ENCODE measurements around the gene ABHD6.

The ABHD6 gene

GRCh38 chr3:58230876-58231552, 6.6 kb upstream of the ABHD6 start:
- TF ChIP-seq USF1 (IDR thresholded peaks at IDR 0.05) (no peak), TAF1 (IDR thresholded peaks at IDR 0.05; ENCODE audit: low read depth) (no peak), YY1 (IDR thresholded peaks at IDR 0.05; ENCODE audit: low read depth) (no peak), EGR1 (IDR thresholded peaks at IDR 0.05) (no peak), MAX (IDR thresholded peaks at IDR 0.05) (no peak), TCF12 (IDR thresholded peaks at IDR 0.05; ENCODE audit: low read depth) (no peak), NFIC (IDR thresholded peaks at IDR 0.05) (no peak), RAD21 (IDR thresholded peaks at IDR 0.05; ENCODE audit: low read depth) (no peak), EP300 (IDR thresholded peaks at IDR 0.05; ENCODE audit: borderline replicate concordance) (no peak), TEAD4 (IDR thresholded peaks at IDR 0.05) (no peak), ZBTB7A (IDR thresholded peaks at IDR 0.05; ENCODE audit: low read depth) (no peak)

- TF ChIP-seq NFIC (IDR thresholded peaks at IDR 0.05) (no peak), MAX (IDR thresholded peaks at IDR 0.05) (no peak), CREB1 (IDR thresholded peaks at IDR 0.05; ENCODE audit: low read depth) (no peak), TEAD4 (IDR thresholded peaks at IDR 0.05) (no peak), ZBTB7A (IDR thresholded peaks at IDR 0.05; ENCODE audit: low read depth) (no peak), CEBPB (IDR thresholded peaks at IDR 0.05) (no peak), TAF1 (IDR thresholded peaks at IDR 0.05; ENCODE audit: low read depth) (no peak), YY1 (IDR thresholded peaks at IDR 0.05; ENCODE audit: low read depth) (no peak), EGR1 (IDR thresholded peaks at IDR 0.05) (no peak), REST (IDR thresholded peaks at IDR 0.05; ENCODE audit: low read depth) (no peak), RAD21 (IDR thresholded peaks at IDR 0.05; ENCODE audit: low read depth) (no peak), FOXM1 (IDR thresholded peaks at IDR 0.05; ENCODE audit: borderline replicate concordance, low read depth) (no peak), TCF12 (IDR thresholded peaks at IDR 0.05; ENCODE audit: low read depth) (no peak), USF1 (IDR thresholded peaks at IDR 0.05) (no peak), EP300 (IDR thresholded peaks at IDR 0.05; ENCODE audit: borderline replicate concordance) (no peak)
Measured at GRCh38 chr3:58231666-58232065, 5.9 kb upstream of the ABHD6 start.

GRCh38 chr3:58234516-58234931, 3.1 kb upstream of the ABHD6 start:
- TF ChIP-seq USF1 (IDR thresholded peaks at IDR 0.05): no peak
- no peak for TF ChIP-seq NFIC (IDR thresholded peaks at IDR 0.05)
- no peak for TF ChIP-seq ZBTB7A (IDR thresholded peaks at IDR 0.05; ENCODE audit: low read depth)

- TF ChIP-seq RAD21 (IDR thresholded peaks at IDR 0.05; ENCODE audit: low read depth): no peak
- TF ChIP-seq MAX (IDR thresholded peaks at IDR 0.05): no peak
- no peak for TF ChIP-seq CEBPB (IDR thresholded peaks at IDR 0.05)
- no peak for TF ChIP-seq EP300 (IDR thresholded peaks at IDR 0.05; ENCODE audit: borderline replicate concordance)
- no peak for TF ChIP-seq EGR1 (IDR thresholded peaks at IDR 0.05)
- no peak for TF ChIP-seq YY1 (IDR thresholded peaks at IDR 0.05; ENCODE audit: low read depth)
- no peak for TF ChIP-seq FOXM1 (IDR thresholded peaks at IDR 0.05; ENCODE audit: borderline replicate concordance, low read depth)
- no peak for TF ChIP-seq TEAD4 (IDR thresholded peaks at IDR 0.05)
- no peak for TF ChIP-seq TCF12 (IDR thresholded peaks at IDR 0.05; ENCODE audit: low read depth)
- TF ChIP-seq USF1 (IDR thresholded peaks at IDR 0.05): no peak
- no peak for TF ChIP-seq REST (IDR thresholded peaks at IDR 0.05; ENCODE audit: low read depth)
- no peak for TF ChIP-seq TAF1 (IDR thresholded peaks at IDR 0.05; ENCODE audit: low read depth)
- no peak for TF ChIP-seq ZBTB7A (IDR thresholded peaks at IDR 0.05; ENCODE audit: low read depth)
- TF ChIP-seq NFIC (IDR thresholded peaks at IDR 0.05): no peak
- TF ChIP-seq CREB1 (IDR thresholded peaks at IDR 0.05; ENCODE audit: low read depth): no peak
Measured at GRCh38 chr3:58235970-58236369, 1.6 kb upstream of the ABHD6 start.
